Ovary (tissue), 3 donors: ENCODE results near the gene DEPDC4.

ENCODE experiments used
- CTCF ChIP-seq, 3 donors: fragments of 450-650 bp in 2 of 3; fragments of 200-600 bp in 1 of 3; IDR thresholded peaks; one replicate each; pipeline versions ENCODE4 v1.5.1 to v1.8.0; 2016 to 2022; ENCODE audit warnings: antibody characterized with exemption in 3 of 3, mild to moderate bottlenecking in 1 of 3
- EP300 ChIP-seq: sonication (generic); formaldehyde crosslinking; IDR thresholded peaks from one replicate; pipeline ENCODE4 v1.6.1; 2017; ENCODE audit warnings: antibody characterized with exemption
- donor health status: DM: no; HTN: no; CAD: no.

GRCh38 chr12:100267603-100268281 is 863 bp upstream of the DEPDC4 start:
- TF ChIP-seq CTCF (IDR thresholded peaks at IDR 0.05) (no peak), EP300 (no peak)
